ENCODE measurements around the gene C20orf144. TPM values are rescaled to one million over a fixed set of nuclear protein-coding genes. Genes with fewer than 3 reads are reported as not detected.

C20orf144 gene
- polyA plus RNA-seq, 4 donors, result 0.11 to 0.46 (median 0.44) TPM

GRCh38 chr20:33676121-33676520 lies 14.0 kb downstream of the C20orf144 start:
- DNase-seq (ENCODE audit: low read depth in 4 of 4, low spot score in 2 of 4), result no peak

- no peak for DNase-seq (ENCODE audit: low read depth in 4 of 4, low spot score in 2 of 4)
Observed at GRCh38 chr20:33676652-33677645, 14.8 kb downstream of the C20orf144 start.

GRCh38 chr20:33677991-33678702 lies 16.0 kb downstream of the C20orf144 start:
- no peak for DNase-seq (ENCODE audit: low read depth in 4 of 4, low spot score in 2 of 4)

- DNase-seq (ENCODE audit: low read depth in 4 of 4, low spot score in 2 of 4), result no peak
Observed at GRCh38 chr20:33679758-33680485, 17.8 kb downstream of the C20orf144 start.

- no peak for DNase-seq (ENCODE audit: low read depth in 4 of 4, low spot score in 2 of 4)
Observed at GRCh38 chr20:33680686-33681085, 18.6 kb downstream of the C20orf144 start.

GRCh38 chr20:33681288-33681687 lies 19.2 kb downstream of the C20orf144 start:
- no peak for DNase-seq (ENCODE audit: low read depth in 4 of 4, low spot score in 2 of 4)

- no peak for DNase-seq (ENCODE audit: low read depth in 4 of 4, low spot score in 2 of 4)
Observed at GRCh38 chr20:33681728-33682353, 19.7 kb downstream of the C20orf144 start.

GRCh38 chr20:33684533-33685327 lies 22.6 kb downstream of the C20orf144 start:
- DNase-seq (ENCODE audit: low read depth in 4 of 4, low spot score in 2 of 4), result no peak

- DNase-seq (ENCODE audit: low read depth in 4 of 4, low spot score in 2 of 4), result no peak
Observed at GRCh38 chr20:33685328-33686099, 23.4 kb downstream of the C20orf144 start.

- DNase-seq (ENCODE audit: low read depth in 4 of 4, low spot score in 2 of 4), result peak in 2 of 4 donors; percentile 82 to 87
Observed at GRCh38 chr20:33686100-33686983, 24.2 kb downstream of the C20orf144 start, which contains the start of gene E2F1. TSS of gene E2F1 (minus strand) at chr20:33686385. CDS start at chr20:33686264, 121 bp downstream.

- DNase-seq (ENCODE audit: low read depth in 4 of 4, low spot score in 2 of 4), result no peak
Observed at GRCh38 chr20:33686984-33687366, 24.8 kb downstream of the C20orf144 start.

- DNase-seq (ENCODE audit: low read depth in 4 of 4, low spot score in 2 of 4), result no peak
Observed at GRCh38 chr20:33687370-33687915, 25.3 kb downstream of the C20orf144 start.

- no peak for DNase-seq (ENCODE audit: low read depth in 4 of 4, low spot score in 2 of 4)
Observed at GRCh38 chr20:33687993-33688937, 26.1 kb downstream of the C20orf144 start.

GRCh38 chr20:33688938-33689424 lies 26.9 kb downstream of the C20orf144 start:
- DNase-seq (ENCODE audit: low read depth in 4 of 4, low spot score in 2 of 4), result no peak

GRCh38 chr20:33689493-33689892 lies 27.4 kb downstream of the C20orf144 start:
- no peak for DNase-seq (ENCODE audit: low read depth in 4 of 4, low spot score in 2 of 4)

- no peak for DNase-seq (ENCODE audit: low read depth in 4 of 4, low spot score in 2 of 4)
Observed at GRCh38 chr20:33689973-33690372, 27.8 kb downstream of the C20orf144 start.
